Measurements from ENCODE around the gene SLC26A4.

SLC26A4 gene

DNA sequence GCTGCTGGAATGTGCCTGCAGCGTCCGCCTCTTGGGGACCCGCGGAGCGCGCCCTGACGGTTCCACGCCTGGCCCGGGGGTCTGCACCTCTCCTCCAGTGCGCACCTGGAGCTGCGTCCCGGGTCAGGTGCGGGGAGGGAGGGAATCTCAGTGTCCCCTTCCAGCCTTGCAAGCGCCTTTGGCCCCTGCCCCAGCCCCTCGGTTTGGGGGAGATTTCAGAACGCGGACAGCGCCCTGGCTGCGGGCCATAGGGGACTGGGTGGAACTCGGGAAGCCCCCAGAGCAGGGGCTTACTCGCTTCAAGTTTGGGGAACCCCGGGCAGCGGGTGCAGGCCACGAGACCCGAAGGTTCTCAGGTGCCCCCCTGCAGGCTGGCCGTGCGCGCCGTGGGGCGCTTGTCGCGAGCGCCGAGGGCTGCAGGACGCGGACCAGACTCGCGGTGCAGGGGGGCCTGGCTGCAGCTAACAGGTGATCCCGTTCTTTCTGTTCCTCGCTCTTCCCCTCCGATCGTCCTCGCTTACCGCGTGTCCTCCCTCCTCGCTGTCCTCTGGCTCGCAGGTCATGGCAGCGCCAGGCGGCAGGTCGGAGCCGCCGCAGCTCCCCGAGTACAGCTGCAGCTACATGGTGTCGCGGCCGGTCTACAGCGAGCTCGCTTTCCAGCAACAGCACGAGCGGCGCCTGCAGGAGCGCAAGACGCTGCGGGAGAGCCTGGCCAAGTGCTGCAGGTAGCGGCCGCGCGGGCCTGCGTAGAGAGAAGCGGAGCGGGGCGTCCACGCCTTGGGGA lies 645 bp downstream of the SLC26A4 start:
- DNase-seq = peak in 2 of 6 experiments; percentile 15 to 26

DNA sequence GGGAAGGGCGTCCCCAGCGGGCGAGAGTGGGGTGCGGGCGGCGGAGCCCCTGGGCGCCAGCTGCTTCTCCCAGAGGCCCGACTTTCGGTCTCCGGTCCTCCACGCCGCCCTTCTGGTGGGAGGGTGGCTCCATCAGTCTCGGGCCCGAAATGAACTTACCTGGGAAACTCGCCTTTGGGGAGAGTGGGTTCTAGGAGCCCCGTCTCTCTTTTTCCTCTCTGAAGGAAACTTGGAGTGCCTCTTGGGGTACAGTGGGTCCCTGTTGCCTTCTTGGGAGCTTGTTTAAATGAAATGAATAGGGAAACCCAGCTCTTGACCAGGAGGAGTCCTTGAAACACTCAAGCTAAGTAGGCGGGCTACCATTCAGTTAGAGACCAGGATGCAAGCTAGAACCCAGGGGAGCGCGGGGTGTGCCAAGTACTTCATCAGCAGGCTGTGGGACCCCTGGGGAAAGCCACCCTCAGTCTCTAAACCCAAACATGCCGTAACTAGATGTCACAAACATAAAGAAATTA lies 1.3 kb downstream of the SLC26A4 start:
- DNase-seq = no peak

- no peak for DNase-seq
These were observed 2.6 kb downstream of the SLC26A4 start for GRCh38 chr7:107663196-107663595.

GRCh38 chr7:107666790-107667189 lies 6.2 kb downstream of the SLC26A4 start:
- DNase-seq = no peak

DNA sequence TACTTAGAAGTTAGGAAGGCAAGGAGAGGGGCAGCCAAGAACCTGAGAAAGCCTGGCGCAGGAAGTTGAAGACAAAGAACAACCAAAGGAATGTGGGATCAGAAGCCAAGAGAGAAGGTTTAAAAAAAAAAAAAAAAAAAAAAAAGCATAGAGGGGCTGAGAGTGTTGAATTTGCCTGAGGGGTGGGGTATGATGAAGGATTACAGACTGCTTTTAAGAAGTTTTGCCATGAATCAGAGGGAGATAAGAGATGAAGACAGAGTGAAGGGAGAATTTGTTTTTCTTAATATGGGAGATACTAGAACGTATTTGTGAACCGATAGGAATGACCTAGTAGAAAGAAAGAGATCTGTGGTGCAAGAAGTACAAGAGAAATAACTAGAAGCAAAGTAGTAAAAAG lies 6.7 kb downstream of the SLC26A4 start:
- DNase-seq = no peak

- DNase-seq = no peak
These were observed 7.7 kb downstream of the SLC26A4 start for GRCh38 chr7:107668296-107668695.

DNA sequence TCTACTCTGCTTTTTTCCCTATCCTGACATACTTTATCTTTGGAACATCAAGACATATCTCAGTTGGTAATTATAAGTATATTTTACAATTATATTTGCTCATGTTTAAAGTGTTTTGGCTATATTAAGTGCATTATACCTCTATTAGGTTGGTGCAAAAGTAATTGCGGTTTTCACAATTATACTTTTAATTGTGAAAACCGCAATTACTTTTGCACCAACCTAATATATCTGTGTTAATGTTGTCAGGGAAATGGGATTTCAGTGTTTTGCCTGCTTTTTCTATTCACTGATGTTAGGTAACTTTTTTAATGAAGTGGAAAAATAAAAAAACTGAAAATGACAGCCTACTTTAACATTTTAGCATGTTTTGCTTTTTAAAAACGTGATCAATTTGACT lies 11.6 kb downstream of the SLC26A4 start:
- DNase-seq = no peak

GRCh38 chr7:107676249-107676648 lies 15.6 kb downstream of the SLC26A4 start:
- DNase-seq = no peak

GRCh38 chr7:107678110-107678753 lies 17.6 kb downstream of the SLC26A4 start:
- no peak for DNase-seq

- no peak for DNase-seq
These were observed 19.9 kb downstream of the SLC26A4 start for GRCh38 chr7:107680478-107680877.

DNA sequence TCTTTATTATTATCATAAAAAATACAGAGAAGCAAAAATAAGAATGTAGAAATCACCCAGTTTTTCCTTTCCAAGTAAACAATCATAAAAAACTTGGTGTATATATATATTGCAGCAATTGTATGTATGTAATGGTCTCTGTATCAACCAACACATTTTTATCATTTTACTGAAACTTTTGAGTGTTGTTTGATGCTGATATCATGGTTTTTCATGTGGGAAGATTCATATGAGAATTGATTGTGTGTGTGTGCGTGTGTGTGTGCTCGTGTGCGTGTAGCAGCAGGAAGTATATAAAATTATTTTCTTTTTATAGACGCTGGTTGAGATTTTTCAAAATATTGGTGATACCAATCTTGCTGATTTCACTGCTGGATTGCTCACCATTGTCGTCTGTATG lies 22.3 kb downstream of the SLC26A4 start:
- DNase-seq = no peak

DNA sequence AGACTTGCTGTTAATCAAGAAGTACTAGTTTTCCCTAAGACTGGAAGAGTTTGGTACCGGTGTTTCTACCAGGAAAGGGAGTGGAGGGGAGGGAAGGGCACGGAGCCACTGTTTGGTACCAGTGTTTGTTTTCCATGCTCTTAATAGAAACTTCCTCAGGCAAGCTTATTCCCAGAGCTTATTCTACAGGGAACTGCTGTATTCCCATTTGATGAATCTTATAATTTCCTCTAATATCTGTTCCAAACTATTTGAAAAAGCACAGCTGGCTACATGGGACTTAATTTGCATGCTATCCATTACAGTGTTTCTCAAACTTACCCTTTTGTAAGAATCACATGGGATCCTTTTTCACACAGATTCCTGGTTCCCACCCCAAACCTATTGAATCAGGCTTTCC lies 23.7 kb downstream of the SLC26A4 start:
- DNase-seq = no peak

- no peak for DNase-seq
These were observed 24.4 kb downstream of the SLC26A4 start for GRCh38 chr7:107684947-107685463.

DNA sequence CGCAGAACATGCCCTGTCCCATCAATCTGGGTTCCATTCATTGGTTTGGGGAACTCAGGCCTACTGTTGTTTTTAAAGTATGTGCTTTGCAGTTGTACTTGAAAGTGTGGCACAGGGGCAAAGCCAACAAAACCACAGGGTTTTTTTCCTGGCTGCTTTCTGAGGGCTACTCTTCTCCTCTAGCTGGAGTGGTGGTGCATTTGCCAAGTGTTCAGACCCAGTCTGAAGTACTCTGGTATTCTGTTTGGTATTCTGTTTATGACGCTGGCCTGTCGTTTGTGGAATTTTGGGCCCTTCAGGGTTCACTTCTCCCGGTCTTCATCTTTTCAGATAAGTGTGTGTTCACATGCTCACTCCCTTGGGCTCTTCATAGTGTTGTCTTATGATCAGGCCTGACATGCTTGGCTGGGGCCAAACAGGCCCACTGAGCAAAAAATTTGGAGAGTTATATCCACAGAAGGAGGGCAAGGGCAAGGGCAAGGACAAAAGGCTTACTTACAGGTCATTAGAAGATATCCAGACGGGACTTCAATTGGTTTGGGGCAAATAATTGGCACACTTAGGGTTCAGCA lies 26.3 kb downstream of the SLC26A4 start:
- DNase-seq = no peak

DNA sequence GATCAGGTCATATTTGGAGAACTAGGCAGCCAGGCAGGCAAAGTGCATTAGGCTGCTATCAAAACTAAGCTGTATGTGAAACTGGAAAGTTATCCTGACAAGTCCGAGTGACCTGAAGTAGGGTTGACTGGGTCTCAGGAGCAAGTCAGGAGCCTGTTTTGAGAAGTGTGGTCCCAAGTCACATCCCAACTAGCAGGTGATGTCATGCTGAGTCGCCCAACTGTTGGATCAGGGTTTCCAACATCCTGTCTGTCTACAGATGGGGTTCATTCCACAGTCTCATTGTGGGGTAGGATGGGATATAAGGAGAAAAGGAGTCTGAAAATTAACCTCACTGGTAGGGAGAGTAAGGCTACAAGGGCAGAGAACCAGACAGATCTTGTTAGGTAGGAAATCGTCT lies 27.0 kb downstream of the SLC26A4 start:
- DNase-seq = no peak

- DNase-seq = no peak
These were observed 28.9 kb downstream of the SLC26A4 start for GRCh38 chr7:107689553-107689952.

- no peak for DNase-seq
These were observed 29.5 kb downstream of the SLC26A4 start for GRCh38 chr7:107690084-107690483.

- no peak for DNase-seq
These were observed 30.0 kb downstream of the SLC26A4 start for GRCh38 chr7:107690611-107691010.

- DNase-seq = no peak
These were observed 31.1 kb downstream of the SLC26A4 start for GRCh38 chr7:107691716-107692115.

GRCh38 chr7:107692501-107692900 lies 31.9 kb downstream of the SLC26A4 start:
- no peak for DNase-seq

- DNase-seq = no peak
These were observed 32.8 kb downstream of the SLC26A4 start for GRCh38 chr7:107693396-107693795.

GRCh38 chr7:107694386-107694785 lies 33.8 kb downstream of the SLC26A4 start:
- DNase-seq = no peak

GRCh38 chr7:107696330-107696946 lies 35.8 kb downstream of the SLC26A4 start:
- no peak for DNase-seq
